ENCODE measurements around the gene ERH.

- no peak for TF ChIP-seq CTCF (IDR thresholded peaks at IDR 0.05)
- no peak for TF ChIP-seq POLR2A (IDR thresholded peaks at IDR 0.05)
Measured at GRCh38 chr14:69423279-69423678, 25.2 kb upstream of the ERH start.

All from thyroid gland (tissue), 4 donors.